ENCODE measurements around the gene GNAI1.

DNA sequence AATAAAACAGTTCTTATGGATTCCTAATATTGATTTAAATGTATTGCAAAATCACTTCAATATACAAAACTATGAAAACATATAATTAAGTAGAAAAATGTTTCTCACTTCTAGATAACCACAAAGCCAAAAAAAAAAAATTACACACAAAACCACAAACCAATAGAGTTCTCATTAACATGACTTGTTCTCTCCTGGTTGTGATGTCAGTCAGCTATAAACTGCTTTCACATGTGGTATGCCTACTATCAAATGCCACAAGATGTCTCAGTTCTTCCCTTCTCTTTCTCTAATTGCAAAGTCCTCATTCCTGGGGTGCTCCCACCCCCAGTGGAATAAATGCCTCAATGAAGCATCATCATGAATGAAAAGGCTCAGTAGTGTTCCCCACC lies 16.6 kb downstream of the GNAI1 start:
- TF ChIP-seq, protein P1, sequence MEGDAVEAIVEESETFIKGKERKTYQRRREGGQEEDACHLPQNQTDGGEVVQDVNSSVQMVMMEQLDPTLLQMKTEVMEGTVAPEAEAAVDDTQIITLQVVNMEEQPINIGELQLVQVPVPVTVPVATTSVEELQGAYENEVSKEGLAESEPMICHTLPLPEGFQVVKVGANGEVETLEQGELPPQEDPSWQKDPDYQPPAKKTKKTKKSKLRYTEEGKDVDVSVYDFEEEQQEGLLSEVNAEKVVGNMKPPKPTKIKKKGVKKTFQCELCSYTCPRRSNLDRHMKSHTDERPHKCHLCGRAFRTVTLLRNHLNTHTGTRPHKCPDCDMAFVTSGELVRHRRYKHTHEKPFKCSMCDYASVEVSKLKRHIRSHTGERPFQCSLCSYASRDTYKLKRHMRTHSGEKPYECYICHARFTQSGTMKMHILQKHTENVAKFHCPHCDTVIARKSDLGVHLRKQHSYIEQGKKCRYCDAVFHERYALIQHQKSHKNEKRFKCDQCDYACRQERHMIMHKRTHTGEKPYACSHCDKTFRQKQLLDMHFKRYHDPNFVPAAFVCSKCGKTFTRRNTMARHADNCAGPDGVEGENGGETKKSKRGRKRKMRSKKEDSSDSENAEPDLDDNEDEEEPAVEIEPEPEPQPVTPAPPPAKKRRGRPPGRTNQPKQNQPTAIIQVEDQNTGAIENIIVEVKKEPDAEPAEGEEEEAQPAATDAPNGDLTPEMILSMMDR (conservative IDR thresholded peaks at IDR 0.05; ENCODE audit: low read length), result no peak
- TF ChIP-seq EZH2phosphoT487 (IDR thresholded peaks at IDR 0.05; ENCODE audit: borderline replicate concordance, low read depth, low read length), result no peak

Measured in OCI-LY7 (cell line).